RPMI8226 (cell line): Measurements from ENCODE around the gene SNAI1.
A peak's percentile ranks its signal among the peaks of the same experiment; 100 is the strongest.
"Not testable (repeated sequence)": the region's sequence is repeated elsewhere in the genome, so short reads cannot be mapped to it uniquely, and the experiment has no call there.

ENCODE experiments used
- DNase-seq: peaks from one replicate; pipeline ENCODE4 v3.0.0-alpha.2; 2015

The SNAI1 gene

GRCh38 chr20:49982346-49983122 is at the start of gene SNAI1:
Gene SNAI1 (plus strand): TSS chr20:49982980. CDS start chr20:49983060, 80 bp downstream.
- peak; percentile 95 for DNase-seq

DNA sequence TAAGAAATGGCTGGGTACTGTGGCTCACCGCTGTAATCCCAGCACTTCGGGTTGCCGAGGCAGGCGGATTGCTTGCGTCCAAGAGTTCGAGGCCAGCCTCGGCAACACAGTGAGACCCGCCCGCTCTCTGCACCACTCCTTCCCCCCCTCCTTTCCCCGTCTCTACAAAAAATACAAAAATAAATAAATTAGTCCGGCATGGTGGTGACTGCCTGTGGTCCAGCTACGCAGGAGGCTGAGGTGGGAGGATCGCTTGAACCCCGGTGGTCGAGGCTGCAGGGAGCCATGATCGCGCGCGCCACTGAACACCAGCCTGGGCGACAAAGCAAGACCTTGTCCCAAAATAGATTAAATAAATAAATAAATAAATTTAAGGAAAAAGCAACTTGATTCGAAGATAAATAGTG is 47.0 kb upstream of the SNAI1 start:
- no peak for DNase-seq

GRCh38 chr20:49936153-49937026 is 46.4 kb upstream of the SNAI1 start, which contains the start of gene RNF114:
Gene RNF114 (plus strand): TSS chr20:49936397. CDS start chr20:49936413, 16 bp downstream.
- DNase-seq, result peak; percentile 95

- no peak for DNase-seq
These were observed 45.5 kb upstream of the SNAI1 start for GRCh38 chr20:49937027-49937929.

DNA sequence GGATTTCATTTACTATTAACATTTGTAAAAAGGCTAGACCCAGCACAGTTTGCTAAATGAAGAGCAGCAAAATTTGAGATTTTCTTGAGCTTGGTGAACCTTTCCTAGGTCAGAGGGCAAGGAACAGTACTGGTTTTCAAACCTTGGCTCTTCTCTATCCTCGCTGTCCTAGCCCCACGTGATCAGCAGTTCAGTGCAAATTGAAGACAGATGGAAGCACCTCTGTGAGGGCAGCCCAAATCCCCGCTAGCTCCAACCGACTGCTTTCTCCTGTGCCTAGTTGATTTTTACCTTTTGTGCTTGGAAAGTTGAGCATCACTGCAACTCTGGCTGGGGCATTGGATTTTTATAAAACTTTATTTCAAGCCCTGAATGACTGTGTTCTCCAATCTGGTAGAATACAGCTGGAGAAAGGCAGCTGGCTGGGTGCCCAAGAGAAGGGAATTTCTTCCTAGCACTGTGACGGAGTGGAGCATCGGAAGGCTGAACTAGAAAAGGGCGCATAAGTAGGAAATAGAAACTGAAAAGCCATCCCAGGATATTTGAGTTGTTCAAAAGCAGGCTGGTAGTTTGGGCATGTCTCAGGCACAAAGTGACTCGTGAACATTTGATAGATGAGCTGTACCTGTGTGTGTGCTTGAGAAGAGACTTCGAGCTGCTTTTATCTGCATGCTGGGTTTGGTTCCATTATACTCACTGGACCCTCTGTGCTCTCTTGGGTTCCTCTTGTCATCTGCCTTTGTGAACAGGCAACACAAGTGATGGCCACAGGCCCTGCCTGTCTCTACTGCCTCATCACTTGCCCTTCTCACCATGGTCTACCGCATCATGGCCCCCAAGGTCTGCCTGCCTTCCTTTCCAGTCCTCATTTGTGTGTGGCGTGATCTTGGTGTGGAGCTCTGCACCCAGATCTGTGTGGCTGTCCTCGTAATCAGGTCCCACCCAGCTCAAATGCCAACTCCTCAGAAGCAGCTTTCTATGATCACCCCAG is 44.3 kb upstream of the SNAI1 start:
- DNase-seq, result no peak

DNA sequence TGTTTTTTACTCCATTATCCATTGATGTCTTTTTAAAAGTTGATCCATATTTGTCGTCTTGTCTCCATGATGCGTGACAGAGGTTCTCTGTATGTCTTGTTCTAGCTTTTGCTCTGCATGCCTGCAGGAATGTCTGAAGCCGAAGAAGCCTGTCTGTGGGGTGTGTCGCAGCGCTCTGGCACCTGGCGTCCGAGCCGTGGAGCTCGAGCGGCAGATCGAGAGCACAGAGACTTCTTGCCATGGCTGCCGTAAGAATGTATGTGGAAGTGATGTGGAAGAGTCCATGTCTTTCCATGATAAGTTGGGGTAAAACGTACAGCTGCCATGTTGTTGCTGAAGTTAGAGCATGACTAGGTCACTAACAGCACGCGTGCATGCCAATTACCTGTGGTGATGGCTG is 41.3 kb upstream of the SNAI1 start:
- no peak for DNase-seq

DNA sequence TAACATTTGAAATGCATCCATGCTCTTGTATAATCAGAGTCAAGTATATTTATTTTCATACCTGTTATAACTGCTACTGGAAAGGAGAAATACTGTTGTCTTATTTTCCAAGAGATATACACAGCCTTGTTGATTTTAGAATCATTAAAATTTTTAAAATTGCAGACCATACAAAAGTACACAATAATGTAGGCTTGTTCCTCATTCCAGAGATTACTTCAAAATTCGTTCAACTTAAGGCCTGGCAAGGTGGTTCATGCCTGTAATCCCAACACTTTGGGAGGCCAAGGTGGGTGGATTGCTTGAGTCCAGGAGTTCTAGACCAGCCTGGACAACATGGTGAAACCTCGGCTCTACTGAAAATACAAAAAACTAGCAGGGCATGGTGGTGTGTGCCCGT is 40.5 kb upstream of the SNAI1 start:
- DNase-seq, result no peak

DNA sequence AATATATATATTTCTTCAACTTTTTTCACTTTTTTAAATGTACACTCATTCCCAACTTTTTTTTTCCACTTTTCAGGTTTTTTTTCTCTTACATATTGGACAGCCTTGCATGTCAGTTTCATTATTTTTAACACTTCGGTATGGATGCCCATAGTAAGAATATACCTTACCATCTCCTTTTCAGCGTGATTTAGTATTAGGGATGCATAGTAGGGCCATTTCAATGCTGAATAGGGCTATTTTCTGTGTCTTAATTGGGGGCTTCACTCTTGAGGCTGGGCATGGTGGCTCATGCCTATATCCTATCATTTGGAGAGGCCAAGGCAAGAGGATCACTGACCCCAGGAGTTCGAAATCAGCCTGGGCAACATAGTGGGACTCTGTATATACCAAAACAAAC is 39.8 kb upstream of the SNAI1 start:
- no peak for DNase-seq

DNA sequence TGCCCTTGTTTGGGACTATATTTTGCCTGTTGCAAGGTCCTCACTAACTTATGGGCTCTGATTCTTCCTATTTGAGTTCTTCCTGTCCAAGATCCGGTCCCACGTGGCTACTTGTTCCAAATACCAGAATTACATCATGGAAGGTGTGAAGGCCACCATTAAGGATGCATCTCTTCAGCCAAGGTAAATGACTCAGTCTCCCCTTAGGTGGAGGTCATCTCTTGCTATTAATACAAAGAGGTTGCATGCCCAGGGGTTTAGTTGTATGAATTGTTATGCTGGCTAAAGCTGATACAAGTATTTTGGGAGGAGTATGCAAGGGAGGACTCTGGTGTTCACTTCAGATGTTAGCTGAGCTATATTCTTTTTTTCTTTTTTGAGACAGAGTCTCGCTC is 37.5 kb upstream of the SNAI1 start:
- no peak for DNase-seq

DNA sequence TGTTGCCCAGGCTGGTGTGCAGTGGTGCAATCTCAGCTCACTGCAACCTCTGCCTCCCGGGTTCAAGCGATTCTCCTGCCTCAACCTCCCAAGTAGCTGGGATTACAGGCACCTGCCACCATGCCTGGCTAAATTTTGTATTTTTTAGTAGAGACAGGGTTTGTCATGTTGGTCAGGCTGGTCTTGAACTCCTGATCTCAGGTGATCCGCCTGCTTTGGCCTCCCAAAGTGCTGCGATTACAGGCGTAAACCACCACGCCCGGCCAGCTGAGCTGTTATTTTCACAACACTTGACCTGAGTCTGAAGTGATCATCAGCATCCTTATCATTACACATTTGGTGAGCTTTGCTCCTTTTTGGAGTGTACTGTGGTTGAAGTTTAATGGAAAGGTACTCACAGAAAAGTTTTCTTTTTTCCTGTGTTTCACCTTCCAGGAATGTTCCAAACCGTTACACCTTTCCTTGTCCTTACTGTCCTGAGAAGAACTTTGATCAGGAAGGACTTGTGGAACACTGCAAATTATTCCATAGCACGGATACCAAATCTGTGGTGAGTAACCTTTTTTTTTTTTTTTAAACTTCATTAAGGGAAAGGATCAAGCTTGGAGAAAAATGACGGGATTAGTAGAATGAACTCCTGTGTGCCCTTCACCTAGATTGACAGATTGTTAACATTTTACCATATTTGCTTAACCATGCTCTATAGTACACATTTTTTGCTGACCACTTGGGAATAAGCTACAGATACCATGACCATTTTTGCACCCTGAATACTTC is 36.9 kb upstream of the SNAI1 start:
- no peak for DNase-seq

GRCh38 chr20:49948178-49948577 is 34.6 kb upstream of the SNAI1 start:
- no peak for DNase-seq

DNA sequence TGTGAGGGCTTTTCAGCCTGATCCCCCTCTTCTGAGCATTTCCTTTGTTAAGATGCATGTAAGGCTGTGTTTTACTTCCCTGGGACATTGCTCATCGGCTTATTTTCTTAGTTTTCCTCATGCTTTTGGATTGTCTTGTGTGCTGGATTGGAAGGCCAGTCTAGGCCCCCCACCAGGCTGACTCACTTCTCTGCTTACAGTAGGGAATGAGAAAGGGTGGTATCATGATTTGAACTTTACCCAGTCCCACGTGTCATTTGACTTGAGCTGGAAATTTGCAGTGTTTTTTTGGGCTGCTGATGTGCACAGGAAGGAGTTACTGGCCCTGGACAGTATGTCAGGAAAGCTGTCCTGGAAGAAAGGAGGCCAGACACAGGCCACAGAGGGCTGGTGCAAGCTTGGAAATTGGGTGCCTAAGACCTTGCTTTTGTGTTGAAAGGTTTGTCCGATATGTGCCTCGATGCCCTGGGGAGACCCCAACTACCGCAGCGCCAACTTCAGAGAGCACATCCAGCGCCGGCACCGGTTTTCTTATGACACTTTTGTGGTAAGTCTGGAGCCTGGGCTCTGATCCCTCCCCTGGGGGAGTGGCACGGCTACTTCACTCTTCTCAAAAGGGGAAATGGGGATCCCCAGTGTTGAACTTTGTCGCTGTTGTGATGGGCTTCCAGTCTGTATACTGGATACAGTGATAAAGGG is 33.8 kb upstream of the SNAI1 start:
- DNase-seq, result no peak

DNA sequence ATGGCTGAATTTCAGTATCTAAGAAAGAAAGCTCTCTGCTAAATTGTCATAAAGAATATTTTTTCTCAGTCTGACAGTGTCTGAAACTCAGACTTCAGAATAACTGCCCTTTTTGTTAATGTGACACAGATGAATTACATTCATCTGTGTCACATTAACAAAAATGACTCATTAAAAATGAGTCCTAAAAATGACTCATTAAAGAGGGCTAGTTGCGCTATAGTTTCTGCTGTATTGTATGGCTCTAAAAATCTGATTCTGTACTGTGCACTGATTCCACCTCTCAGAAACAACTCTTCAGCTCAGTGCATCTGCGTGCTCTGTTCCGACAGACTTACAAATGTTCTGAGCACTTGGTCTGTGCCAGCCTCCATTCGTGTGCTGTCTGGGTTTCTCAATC is 31.6 kb upstream of the SNAI1 start:
- no peak for DNase-seq

- DNase-seq, result no peak
These were observed 27.6 kb upstream of the SNAI1 start for GRCh38 chr20:49955167-49955566.

DNA sequence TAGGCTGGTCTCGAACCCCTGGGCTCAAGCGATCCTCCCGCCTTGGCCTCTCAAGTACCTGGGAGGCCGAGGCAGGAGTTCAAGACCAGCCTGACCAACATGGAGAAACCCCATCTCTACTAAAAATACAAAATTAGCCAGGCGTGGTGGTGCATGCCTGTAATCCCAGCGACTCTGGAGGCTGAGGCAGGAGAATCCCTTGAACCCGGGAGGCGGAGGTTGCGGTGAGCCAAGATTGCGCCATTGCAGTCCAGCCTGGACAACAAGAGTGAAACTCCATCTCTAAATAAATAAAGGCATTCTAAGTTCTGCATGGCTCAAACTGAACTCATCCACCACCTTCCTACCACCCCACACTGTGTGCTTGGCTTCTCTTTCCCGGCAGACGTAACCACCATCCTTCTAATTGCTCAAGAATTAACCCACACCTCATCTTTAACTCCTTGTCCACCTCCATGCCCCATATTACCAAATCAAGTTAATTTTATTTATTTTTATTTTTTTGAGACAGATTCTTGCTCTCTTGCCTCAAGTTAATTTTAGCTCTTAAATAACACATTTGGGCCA is 26.9 kb upstream of the SNAI1 start:
- DNase-seq, result not testable (repeated sequence)

DNA sequence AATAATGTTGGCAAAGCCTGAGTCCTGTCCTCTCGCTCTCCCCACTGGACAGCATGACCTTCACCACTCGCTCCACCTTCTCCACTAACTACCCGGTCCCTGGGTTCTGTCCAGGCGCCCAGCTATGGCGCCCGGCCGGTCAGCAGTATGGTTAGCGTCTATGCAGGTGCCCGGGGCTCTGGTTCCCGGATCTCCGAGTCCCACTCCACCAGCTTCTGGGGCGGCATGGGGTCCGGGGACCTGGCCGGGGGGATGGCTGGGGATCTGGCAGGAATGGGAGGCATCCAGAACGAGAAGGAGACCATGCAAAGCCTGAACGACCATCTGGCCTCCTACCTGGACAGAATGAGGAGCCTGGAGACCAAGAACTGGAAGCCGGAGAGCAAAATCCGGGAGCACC is 26.1 kb upstream of the SNAI1 start:
- no peak for DNase-seq

GRCh38 chr20:49957089-49957938 is 25.5 kb upstream of the SNAI1 start:
- peak; percentile 87 for DNase-seq

DNA sequence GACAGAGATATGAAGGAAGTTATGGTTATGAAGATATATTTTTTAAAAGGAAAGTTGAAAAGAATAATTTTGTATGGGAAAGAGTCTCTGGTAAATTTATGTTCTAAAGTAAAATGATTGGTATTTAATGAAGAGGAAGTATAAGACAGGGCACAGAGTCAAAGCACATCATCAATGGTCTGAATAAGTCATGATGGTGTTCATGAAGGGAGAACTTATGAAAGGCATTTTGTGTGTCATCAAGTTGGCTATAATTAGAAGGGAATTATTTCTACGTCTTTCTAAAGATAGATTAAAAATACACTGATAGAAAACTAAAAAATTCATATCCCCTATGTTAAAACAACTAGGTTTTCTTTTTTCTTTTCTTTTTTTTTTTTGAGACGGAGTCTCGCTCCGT is 21.4 kb upstream of the SNAI1 start:
- DNase-seq, result no peak
